ENCODE results near the gene NLRP3. TPM values are rescaled to one million over a fixed set of nuclear protein-coding genes. Genes with fewer than 3 reads are reported as not detected.
"Not testable (repeated sequence)": the region's sequence is repeated elsewhere in the genome, so short reads cannot be mapped to it uniquely, and the experiment has no call there.

Gene NLRP3
- polyA plus RNA-seq, 4 donors, result 0.67 to 1.4 (median 1.2) TPM

DNA sequence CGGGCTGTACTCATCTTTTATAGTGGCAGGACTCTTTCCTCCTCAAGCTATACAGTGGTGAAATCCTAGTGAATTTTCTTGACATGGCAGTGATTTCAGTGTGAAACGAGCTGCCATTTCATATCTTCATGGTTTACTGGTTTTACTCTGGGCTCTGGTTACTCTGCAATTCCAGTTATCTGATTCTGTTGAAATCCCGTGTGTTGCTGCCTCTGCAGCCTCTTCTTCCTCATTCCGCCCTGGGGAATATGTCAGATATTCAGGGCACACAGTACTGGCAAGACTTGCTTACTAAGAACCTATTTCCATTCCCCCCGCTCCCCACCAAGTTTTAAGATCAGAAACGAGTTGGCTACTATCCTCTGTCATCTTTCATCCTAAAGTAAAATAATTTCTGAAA lies 49.8 kb downstream of the NLRP3 start:
- DNase-seq (ENCODE audit: low read depth in 4 of 4, low spot score in 3 of 4), result no peak

DNA sequence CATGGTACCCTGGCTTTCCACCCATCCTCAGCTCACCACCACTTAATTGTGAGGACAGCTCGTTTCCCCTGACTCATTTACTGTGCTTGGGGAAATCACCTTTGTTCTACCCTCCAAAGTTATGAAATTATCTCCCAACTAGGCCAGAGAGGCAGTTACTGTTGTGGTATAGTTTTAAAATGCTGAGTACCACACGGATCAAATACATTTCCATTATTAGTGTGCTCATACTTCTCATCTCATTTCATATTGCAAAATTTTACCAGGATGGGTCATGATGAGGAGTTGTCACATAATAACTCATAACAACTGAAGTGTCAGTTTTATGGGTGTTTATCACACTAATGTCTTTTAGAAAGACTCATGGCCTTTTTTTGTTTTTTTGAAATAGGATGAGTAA lies 51.2 kb downstream of the NLRP3 start:
- no peak for DNase-seq (ENCODE audit: low read depth in 4 of 4, low spot score in 3 of 4)

DNA sequence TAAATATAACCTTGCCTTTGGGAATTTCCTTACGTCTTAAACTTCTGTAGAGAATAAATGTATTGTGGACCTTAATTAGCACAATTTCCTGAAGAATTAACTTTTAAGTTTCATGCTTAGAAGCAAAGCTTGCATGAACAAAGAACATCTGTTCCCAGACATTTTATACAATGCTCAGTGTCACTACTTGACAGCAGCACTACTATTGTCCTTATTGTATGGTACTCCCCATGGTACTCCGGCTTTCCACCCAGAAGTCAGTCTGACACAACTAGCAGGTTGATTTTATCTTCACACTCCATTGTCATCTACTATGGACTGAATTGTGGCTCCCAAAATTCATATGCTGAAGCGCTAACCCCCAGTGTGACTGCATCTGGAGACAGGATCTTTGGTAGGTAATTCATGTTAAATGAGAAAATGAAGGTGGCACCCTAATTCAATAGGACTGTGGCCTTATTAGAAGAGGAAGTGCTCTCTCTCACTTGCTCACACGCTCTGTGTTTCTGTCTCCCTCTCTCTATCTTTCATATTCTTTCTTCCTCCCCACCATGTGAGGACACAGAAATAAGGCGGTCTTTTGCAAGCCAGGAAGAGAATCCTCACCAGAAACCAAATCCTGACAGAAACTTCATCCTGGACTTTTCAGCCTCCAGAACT lies 52.6 kb downstream of the NLRP3 start:
- DNase-seq (ENCODE audit: low read depth in 4 of 4, low spot score in 3 of 4), result no peak

DNA sequence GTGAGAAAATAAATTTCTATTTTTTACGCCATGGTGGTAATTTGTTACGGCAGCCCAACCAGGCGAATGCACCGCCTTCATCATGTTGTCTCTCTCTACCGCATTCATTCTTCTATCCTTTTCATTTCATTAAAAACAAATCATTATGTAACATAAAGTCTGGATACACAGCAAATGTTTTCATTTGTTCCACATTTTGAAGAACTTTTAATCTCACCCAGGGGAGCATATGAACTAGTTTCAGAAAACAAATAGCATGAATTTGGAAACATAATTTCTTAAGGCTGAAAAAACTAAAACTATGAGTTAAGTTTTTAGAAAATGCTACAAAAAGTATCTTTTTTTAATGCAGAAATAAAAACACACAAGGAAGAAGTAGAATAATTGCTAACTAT lies 53.2 kb downstream of the NLRP3 start:
- DNase-seq (ENCODE audit: low read depth in 4 of 4, low spot score in 3 of 4), result no peak

DNA sequence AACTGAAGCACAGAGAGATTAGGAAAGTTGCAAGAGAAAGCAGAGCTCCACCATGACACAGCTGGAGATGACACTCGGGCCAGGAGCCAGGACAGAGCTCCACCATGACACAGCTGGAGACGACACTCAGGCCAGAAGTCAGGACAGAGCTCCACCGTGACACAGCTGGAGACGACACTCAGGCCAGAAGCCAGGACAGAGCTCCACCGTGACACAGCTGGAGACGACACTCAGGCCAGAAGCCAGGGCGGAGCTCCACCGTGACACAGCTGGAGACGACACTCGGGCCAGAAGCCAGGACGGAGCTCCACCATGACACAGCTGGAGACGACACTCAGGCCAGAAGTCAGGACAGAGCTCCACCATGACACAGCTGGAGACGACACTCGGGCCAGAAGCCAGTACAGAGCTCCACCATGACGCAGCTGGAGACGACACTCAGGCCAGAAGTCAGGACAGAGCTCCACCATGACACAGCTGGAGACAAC lies 55.0 kb downstream of the NLRP3 start:
- not testable (repeated sequence) for DNase-seq (ENCODE audit: low read depth in 4 of 4, low spot score in 3 of 4)

DNA sequence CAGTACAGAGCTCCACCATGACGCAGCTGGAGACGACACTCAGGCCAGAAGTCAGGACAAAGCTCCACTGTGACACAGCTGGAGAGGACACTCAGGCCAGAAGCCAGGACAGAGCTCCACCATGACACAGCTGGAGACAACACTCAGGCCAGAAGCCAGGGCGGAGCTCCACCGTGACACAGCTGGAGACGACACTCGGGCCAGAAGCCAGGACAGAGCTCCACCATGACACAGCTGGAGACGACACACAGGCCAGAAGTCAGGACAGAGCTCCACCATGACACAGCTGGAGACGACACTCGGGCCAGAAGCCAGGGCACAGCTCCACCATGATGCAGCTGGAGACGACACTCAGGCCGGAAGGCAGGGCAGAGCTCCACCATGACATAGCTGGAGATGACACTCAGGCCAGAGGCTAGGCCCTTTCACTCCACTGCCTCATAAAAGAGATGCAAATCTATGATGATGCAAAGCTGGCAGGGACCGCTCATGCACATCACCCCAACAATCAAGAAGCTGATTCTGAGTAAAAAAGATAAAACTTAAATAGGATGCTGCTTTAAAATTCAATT lies 55.6 kb downstream of the NLRP3 start:
- DNase-seq (ENCODE audit: low read depth in 4 of 4, low spot score in 3 of 4), result no peak

DNA sequence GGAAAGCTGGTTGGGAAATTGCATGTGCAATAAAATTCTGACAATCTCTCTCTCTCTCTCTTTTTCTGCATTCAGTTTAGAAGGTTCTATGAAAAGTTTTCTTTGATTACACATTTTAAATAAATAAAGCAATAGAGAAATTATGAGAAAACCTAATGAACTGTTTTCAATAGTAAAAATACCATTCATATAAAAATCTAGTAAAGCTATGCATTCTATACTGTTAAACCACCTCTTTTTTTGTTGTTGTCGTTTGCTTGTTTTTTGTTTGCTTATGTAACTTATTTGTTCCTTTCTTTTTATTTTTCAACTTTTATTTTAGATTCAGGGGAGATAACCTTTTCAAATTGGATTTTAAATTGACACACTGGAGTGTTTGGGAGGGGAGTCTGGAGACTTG lies 56.1 kb downstream of the NLRP3 start:
- DNase-seq (ENCODE audit: low read depth in 4 of 4, low spot score in 3 of 4), result no peak

DNA sequence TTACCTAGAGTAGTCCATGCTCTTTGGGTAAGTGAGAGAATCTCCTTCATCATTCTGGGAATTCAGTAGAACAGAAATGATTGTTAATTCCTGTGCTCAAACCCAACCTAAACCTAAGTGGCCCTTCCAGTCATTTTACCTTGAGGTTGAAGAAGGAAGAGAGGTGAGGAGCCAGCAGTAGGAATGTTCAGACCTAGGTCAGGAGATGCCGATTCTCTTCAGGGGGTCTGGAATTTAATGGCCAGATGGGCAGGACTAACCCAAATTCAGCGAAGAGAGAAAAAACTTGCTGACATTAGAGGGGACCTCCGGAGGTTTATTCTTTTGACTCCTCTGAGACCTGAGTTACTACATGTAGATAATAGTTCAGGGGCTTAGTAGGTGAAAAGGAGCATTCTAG lies 58.4 kb downstream of the NLRP3 start:
- no peak for DNase-seq (ENCODE audit: low read depth in 4 of 4, low spot score in 3 of 4)

DNA sequence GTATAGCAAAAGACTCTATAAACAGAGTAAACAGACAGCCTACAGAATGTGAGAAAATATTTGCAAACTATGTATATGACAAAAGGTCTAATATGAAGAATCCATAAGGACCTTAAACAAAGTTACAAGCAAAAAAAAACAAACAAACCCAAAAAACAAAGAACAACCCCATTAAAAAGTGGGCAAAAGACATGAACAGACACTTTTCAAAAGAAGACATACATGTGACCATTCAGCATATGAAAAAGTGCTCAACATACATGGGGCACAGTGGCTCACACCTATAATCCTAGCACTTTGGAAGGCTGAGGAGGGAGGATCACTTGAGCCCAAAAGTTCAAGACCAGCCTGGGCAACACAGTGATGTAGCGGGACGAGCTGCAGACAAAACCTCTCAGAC lies 59.8 kb downstream of the NLRP3 start:
- no peak for DNase-seq (ENCODE audit: low read depth in 4 of 4, low spot score in 3 of 4)

DNA sequence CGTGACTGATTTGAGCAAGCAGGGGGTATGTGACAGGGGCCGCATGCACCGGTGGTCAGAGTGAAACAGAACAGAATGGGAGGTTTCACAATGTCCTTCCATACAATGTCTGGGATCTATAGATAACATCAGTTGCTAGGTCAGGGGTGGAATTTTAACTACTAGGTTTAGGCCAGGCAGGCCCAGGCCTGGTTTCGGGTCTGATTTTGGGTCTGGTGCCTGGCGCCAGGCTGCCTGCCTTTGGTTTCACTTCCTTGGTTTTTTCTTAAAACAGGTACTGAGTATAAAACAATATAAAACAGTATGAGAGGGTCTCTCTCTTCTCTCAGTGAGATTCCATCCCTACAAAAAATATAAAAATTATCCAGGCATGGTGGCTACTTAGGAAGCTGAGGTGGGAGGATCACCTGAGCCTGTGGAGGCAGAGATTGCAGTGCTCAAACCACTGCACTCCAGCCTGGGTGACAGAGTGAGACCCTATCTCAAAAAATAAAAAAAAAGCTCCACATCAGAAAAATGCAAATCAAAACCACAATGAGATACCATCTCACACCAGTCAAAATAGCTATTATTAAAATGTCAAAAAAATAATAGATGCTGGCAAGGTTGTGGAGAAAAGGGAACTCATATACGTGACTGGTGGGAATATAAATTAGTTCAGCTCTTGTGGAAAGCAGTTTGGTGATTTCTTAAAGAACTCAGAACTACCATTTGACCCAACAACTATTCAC lies 60.5 kb downstream of the NLRP3 start:
- DNase-seq (ENCODE audit: low read depth in 4 of 4, low spot score in 3 of 4), result not testable (repeated sequence)

DNA sequence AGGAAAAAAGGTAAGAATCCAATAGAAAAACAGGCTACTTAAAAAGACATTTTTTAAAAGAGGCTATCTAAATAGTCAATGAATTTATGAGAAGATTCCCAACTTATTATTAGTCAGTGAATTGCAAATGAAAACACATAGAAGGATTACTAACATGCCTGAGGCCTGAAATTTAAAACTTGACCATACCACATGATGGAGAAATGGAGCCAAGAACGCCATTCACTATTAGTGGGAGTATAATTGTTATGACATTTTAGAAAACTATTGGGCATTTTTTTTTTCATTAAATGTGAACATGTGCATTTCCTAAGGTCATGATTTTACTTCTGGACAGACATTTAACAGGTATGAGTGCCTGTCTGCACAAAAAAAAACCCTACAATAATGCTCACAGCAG lies 66.8 kb downstream of the NLRP3 start:
- no peak for DNase-seq (ENCODE audit: low read depth in 4 of 4, low spot score in 3 of 4)

DNA sequence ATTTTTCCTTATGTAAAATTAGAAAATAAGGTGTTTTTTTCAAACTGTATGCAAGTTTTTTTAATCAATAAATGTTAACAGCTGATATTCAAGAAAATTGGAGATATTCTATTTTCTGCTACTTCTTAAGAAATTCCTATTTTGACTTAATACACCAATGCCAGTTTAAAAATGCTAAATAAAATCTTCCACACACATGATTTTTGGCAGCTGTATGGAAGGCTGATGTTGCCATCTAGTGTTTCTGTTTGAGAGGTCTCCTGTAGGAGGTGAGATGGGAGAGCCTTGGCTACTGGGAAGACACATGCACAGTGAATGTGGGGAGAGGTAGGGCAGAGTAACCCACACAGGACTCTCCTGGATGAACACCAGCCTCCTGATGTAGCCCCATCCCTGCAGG lies 71.1 kb downstream of the NLRP3 start:
- peak in 2 of 4 donors; percentile 3 to 5 for DNase-seq (ENCODE audit: low read depth in 4 of 4, low spot score in 3 of 4)

DNA sequence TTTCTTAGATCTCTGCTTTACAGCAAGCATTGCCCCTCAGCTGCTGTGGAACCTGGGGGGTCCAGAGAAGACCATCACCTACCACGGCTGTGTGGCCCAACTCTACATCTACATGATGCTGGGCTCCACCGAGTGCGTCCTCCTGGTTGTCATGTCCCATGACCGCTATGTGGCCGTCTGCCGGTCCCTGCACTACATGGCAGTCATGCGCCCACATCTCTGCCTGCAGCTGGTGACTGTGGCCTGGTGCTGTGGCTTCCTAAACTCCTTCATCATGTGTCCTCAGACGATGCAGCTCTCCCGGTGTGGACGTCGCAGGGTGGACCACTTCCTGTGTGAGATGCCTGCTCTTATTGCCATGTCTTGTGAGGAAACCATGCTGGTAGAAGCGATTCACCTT lies 75.4 kb downstream of the NLRP3 start:
- DNase-seq (ENCODE audit: low read depth in 4 of 4, low spot score in 3 of 4), result no peak

DNA sequence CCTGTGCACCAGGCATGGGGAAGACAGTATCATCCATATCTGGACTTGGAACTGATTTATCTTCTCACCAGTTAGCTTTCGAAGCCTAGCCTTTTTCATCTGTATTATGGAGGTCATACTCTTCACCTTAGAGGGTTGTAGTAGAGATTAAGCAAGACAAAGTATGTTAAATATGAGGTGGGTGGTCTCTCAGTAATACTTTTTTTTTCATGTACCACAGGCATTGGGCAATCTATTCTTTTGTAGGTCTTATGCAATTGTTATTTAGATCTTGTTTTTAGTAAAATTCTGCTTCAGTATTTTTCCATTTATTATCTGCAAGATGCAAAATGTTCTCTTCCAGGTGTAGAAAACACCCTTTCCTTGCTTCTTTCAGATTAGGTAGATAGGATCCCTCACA lies 77.1 kb downstream of the NLRP3 start:
- DNase-seq (ENCODE audit: low read depth in 4 of 4, low spot score in 3 of 4), result no peak

DNA sequence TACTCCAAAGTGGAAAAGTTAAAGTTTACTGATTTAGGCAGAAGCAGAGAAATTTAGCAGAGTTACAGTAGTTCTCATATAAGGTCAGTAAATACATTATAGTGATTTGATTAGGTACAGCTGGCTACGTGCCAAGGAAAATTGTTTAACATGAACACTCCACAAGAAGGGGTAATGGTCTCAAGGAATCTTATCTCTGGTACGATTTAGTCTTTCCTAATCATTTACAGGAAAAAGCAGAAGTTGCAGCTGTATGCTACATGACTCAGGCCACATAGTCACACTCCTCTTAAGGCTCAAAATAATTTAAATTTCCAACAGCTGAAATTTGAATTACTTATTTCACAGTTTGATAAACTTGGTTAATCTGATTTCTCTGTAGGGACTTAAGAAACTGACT lies 78.8 kb downstream of the NLRP3 start:
- DNase-seq (ENCODE audit: low read depth in 4 of 4, low spot score in 3 of 4), result no peak

DNA sequence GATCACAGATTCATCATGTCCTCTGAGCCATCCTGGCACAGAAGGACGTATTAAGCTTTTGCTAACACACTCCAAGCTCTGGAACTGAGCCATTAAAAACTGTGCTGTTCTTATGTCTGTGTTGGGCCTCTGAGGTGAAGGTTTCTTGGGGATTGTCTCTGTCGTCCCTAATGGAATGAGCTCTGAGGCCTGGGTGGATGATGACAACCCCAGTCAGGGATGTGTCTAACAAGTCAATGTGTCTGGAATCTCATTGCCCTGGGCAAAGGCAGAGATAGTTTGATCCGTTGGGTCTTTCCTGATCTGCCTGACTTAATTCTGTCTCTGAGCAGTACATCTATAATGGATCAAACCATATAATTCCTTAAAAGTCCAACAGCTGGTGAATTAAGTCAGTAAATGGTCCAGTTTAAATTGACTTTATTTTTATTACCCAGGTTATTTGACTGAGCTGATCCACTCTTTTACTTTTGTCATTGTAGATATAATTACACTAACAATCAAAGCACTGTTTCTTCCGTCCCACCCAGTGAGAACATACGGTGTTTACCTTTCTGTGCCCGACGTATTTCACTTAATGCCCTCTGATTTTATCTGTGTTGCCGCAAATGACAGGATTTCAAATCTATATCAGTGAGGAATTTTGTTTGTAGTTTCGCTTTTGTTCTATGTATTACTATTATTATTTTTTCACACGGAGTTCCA lies 80.8 kb downstream of the NLRP3 start:
- no peak for DNase-seq (ENCODE audit: low read depth in 4 of 4, low spot score in 3 of 4)

Other genes starting within 250 kb of the NLRP3 start
- 10 to 100 TPM; 21.8 to 32.0 (median 27.8) TPM for gene ZNF124, start 244.2 kb upstream of the NLRP3 start, polyA plus RNA-seq (ENCODE audit: insufficient read length in 4 of 4)
- under 1 TPM in 2 of 4 donors, not detected in 2; 0.04 to 0.18 TPM for gene VN1R5, start 160.1 kb upstream of the NLRP3 start, polyA plus RNA-seq (ENCODE audit: insufficient read length in 4 of 4)
- gene ZNF496, start 84.3 kb upstream of the NLRP3 start, polyA plus RNA-seq (ENCODE audit: insufficient read length in 4 of 4), result 10 to 100 TPM; 34.9 to 42.1 (median 36.8) TPM
- under 1 TPM in 3 of 4 donors, not detected in 1; 0.01 to 0.07 (median 0.04) TPM for gene OR2B11, start 41.9 kb downstream of the NLRP3 start, polyA plus RNA-seq (ENCODE audit: insufficient read length in 4 of 4)
- gene OR2C3, start 120.3 kb downstream of the NLRP3 start, polyA plus RNA-seq (ENCODE audit: insufficient read length in 4 of 4), result 1 to 10 TPM in 1 of 4 donors, under 1 TPM in 3; 0.66 to 1.2 (median 0.92) TPM
- under 1 TPM; 0.46 to 0.89 (median 0.64) TPM for gene GCSAML, start 133.0 kb downstream of the NLRP3 start, polyA plus RNA-seq (ENCODE audit: insufficient read length in 4 of 4)
- not detected for gene OR2G2, start 172.2 kb downstream of the NLRP3 start, polyA plus RNA-seq (ENCODE audit: insufficient read length in 4 of 4)
- gene OR2G3, start 189.4 kb downstream of the NLRP3 start, polyA plus RNA-seq (ENCODE audit: insufficient read length in 4 of 4), result not detected